ENCODE results near the gene CRAMP1.

CRAMP1 gene

GRCh38 chr16:1597154-1597553 is 15.0 kb upstream of the CRAMP1 start:
- no peaks in the 10 kb centered on the region for H3K4me1 ChIP-seq (ENCODE audit: control insufficient read depth, insufficient read depth, low read length, poor library complexity, severe bottlenecking)
- peaks cover 39% of the 10 kb centered on the region for H3K36me3 ChIP-seq (ENCODE audit: control insufficient read depth, insufficient read depth, low read length)
- no peak overlapping the region for H3K27ac ChIP-seq (ENCODE audit: low read depth, low read length, severe bottlenecking)
- WGBS, 2 experiments (ENCODE audit: insufficient coverage in 2 of 2) = 94 to 95% methylated on average over 12 of the region's 13 CpGs
- no peak overlapping the region for H3K4me3 ChIP-seq (ENCODE audit: extremely low read depth, insufficient read depth, low read length, poor library complexity, severe bottlenecking)
- H3K9me3 ChIP-seq (ENCODE audit: control insufficient read depth, low read length) = no peaks in the 10 kb centered on the region

GRCh38 chr16:1601031-1601430 is 11.1 kb upstream of the CRAMP1 start:
- WGBS, 2 experiments (ENCODE audit: insufficient coverage in 2 of 2) = 86 to 96% methylated on average over 4 to 6 of the region's 7 CpGs

GRCh38 chr16:1601489-1601888 is 10.7 kb upstream of the CRAMP1 start:
- WGBS, 2 experiments (ENCODE audit: insufficient coverage in 2 of 2) = 86 to 92% methylated on average over 2 of the region's 6 CpGs
- Histone ChIP-seq H3K36me3 (ENCODE audit: control insufficient read depth, insufficient read depth, low read length) (peaks cover 43% of the 10 kb centered on the region), H3K4me3 (ENCODE audit: extremely low read depth, insufficient read depth, low read length, poor library complexity, severe bottlenecking) (no peak overlapping the region), H3K4me1 (ENCODE audit: control insufficient read depth, insufficient read depth, low read length, poor library complexity, severe bottlenecking) (no peaks in the 10 kb centered on the region), H3K27ac (ENCODE audit: low read depth, low read length, severe bottlenecking) (no peak overlapping the region), H3K9me3 (ENCODE audit: control insufficient read depth, low read length) (no peaks in the 10 kb centered on the region)

More at GRCh38 chr16:1601031-1601430, 11.1 kb upstream of the CRAMP1 start:
- no peaks in the 10 kb centered on the region for H3K9me3 ChIP-seq (ENCODE audit: control insufficient read depth, low read length)
- peaks cover 41% of the 10 kb centered on the region for H3K36me3 ChIP-seq (ENCODE audit: control insufficient read depth, insufficient read depth, low read length)
- no peak overlapping the region for H3K4me3 ChIP-seq (ENCODE audit: extremely low read depth, insufficient read depth, low read length, poor library complexity, severe bottlenecking)
- H3K4me1 ChIP-seq (ENCODE audit: control insufficient read depth, insufficient read depth, low read length, poor library complexity, severe bottlenecking) = no peaks in the 10 kb centered on the region
- H3K27ac ChIP-seq (ENCODE audit: low read depth, low read length, severe bottlenecking) = no peak overlapping the region

- H3K27ac ChIP-seq (ENCODE audit: low read depth, low read length, severe bottlenecking) = no peak overlapping the region
- H3K36me3 ChIP-seq (ENCODE audit: control insufficient read depth, insufficient read depth, low read length) = peaks cover 42% of the 10 kb centered on the region
- H3K4me1 ChIP-seq (ENCODE audit: control insufficient read depth, insufficient read depth, low read length, poor library complexity, severe bottlenecking) = no peaks in the 10 kb centered on the region
- 95% methylated on average over 20 of the region's 20 CpGs for WGBS, 2 experiments (ENCODE audit: insufficient coverage in 2 of 2)
- H3K9me3 ChIP-seq (ENCODE audit: control insufficient read depth, low read length) = no peaks in the 10 kb centered on the region
- no peak overlapping the region for H3K4me3 ChIP-seq (ENCODE audit: extremely low read depth, insufficient read depth, low read length, poor library complexity, severe bottlenecking)
Observed at GRCh38 chr16:1602285-1602684, 9.9 kb upstream of the CRAMP1 start.

- peaks cover 6% of the 10 kb centered on the region for H3K4me1 ChIP-seq (ENCODE audit: control insufficient read depth, insufficient read depth, low read length, poor library complexity, severe bottlenecking)
- no peak overlapping the region for H3K4me3 ChIP-seq (ENCODE audit: extremely low read depth, insufficient read depth, low read length, poor library complexity, severe bottlenecking)
- no peak overlapping the region for H3K27ac ChIP-seq (ENCODE audit: low read depth, low read length, severe bottlenecking)
- peaks cover 16% of the 10 kb centered on the region for H3K36me3 ChIP-seq (ENCODE audit: control insufficient read depth, insufficient read depth, low read length)
- WGBS, 2 experiments (ENCODE audit: insufficient coverage in 2 of 2) = 95 to 98% methylated on average over 5 to 9 of the region's 10 CpGs
- H3K9me3 ChIP-seq (ENCODE audit: control insufficient read depth, low read length) = no peaks in the 10 kb centered on the region
Observed at GRCh38 chr16:1606774-1607173, 5.4 kb upstream of the CRAMP1 start.

- no peaks in the 10 kb centered on the region for H3K9me3 ChIP-seq (ENCODE audit: control insufficient read depth, low read length)
- WGBS, 2 experiments (ENCODE audit: insufficient coverage in 2 of 2) = 94% methylated on average over 2 to 5 of the region's 6 CpGs
- H3K4me1 ChIP-seq (ENCODE audit: control insufficient read depth, insufficient read depth, low read length, poor library complexity, severe bottlenecking) = peaks cover 6% of the 10 kb centered on the region
- no peak overlapping the region for H3K27ac ChIP-seq (ENCODE audit: low read depth, low read length, severe bottlenecking)
- H3K36me3 ChIP-seq (ENCODE audit: control insufficient read depth, insufficient read depth, low read length) = peaks cover 13% of the 10 kb centered on the region
- H3K4me3 ChIP-seq (ENCODE audit: extremely low read depth, insufficient read depth, low read length, poor library complexity, severe bottlenecking) = no peak overlapping the region
Observed at GRCh38 chr16:1607971-1608370, 4.2 kb upstream of the CRAMP1 start.

- WGBS, 2 experiments (ENCODE audit: insufficient coverage in 2 of 2) = 0 to 1% methylated on average over 84 to 85 of the region's 90 CpGs
- peaks cover 17% of the 10 kb centered on the region for H3K36me3 ChIP-seq (ENCODE audit: control insufficient read depth, insufficient read depth, low read length)
- peak overlapping the region; percentile 81 for H3K4me3 ChIP-seq (ENCODE audit: extremely low read depth, insufficient read depth, low read length, poor library complexity, severe bottlenecking)
- H3K9me3 ChIP-seq (ENCODE audit: control insufficient read depth, low read length) = no peaks in the 10 kb centered on the region
- H3K4me1 ChIP-seq (ENCODE audit: control insufficient read depth, insufficient read depth, low read length, poor library complexity, severe bottlenecking) = peaks cover 12% of the 10 kb centered on the region
- peak overlapping the region; percentile 89 for H3K27ac ChIP-seq (ENCODE audit: low read depth, low read length, severe bottlenecking)
Observed at GRCh38 chr16:1610071-1610898, 1.9 kb upstream of the CRAMP1 start.

GRCh38 chr16:1610899-1611632 is 1.1 kb upstream of the CRAMP1 start:
- WGBS, 2 experiments (ENCODE audit: insufficient coverage in 2 of 2) = 13 to 17% methylated on average over 49 to 56 of the region's 60 CpGs
- Histone ChIP-seq H3K4me3 (ENCODE audit: extremely low read depth, insufficient read depth, low read length, poor library complexity, severe bottlenecking) (peak overlapping the region; percentile 81), H3K27ac (ENCODE audit: low read depth, low read length, severe bottlenecking) (peak overlapping the region; percentile 89), H3K4me1 (ENCODE audit: control insufficient read depth, insufficient read depth, low read length, poor library complexity, severe bottlenecking) (peaks cover 20% of the 10 kb centered on the region), H3K36me3 (ENCODE audit: control insufficient read depth, insufficient read depth, low read length) (peaks cover 22% of the 10 kb centered on the region), H3K9me3 (ENCODE audit: control insufficient read depth, low read length) (no peaks in the 10 kb centered on the region)

- Histone ChIP-seq H3K4me3 (ENCODE audit: extremely low read depth, insufficient read depth, low read length, poor library complexity, severe bottlenecking) (peak overlapping the region; percentile 81), H3K4me1 (ENCODE audit: control insufficient read depth, insufficient read depth, low read length, poor library complexity, severe bottlenecking) (peaks cover 22% of the 10 kb centered on the region), H3K27ac (ENCODE audit: low read depth, low read length, severe bottlenecking) (no peak overlapping the region), H3K9me3 (ENCODE audit: control insufficient read depth, low read length) (no peaks in the 10 kb centered on the region), H3K36me3 (ENCODE audit: control insufficient read depth, insufficient read depth, low read length) (peaks cover 32% of the 10 kb centered on the region)
- 3 to 4% methylated on average over 17 of the region's 20 CpGs for WGBS, 2 experiments (ENCODE audit: insufficient coverage in 2 of 2)
Observed at GRCh38 chr16:1613211-1613622, 1.1 kb downstream of the CRAMP1 start.

- Histone ChIP-seq H3K36me3 (ENCODE audit: control insufficient read depth, insufficient read depth, low read length) (peaks cover 39% of the 10 kb centered on the region), H3K27ac (ENCODE audit: low read depth, low read length, severe bottlenecking) (no peak overlapping the region), H3K4me1 (ENCODE audit: control insufficient read depth, insufficient read depth, low read length, poor library complexity, severe bottlenecking) (peaks cover 21% of the 10 kb centered on the region), H3K9me3 (ENCODE audit: control insufficient read depth, low read length) (no peaks in the 10 kb centered on the region), H3K4me3 (ENCODE audit: extremely low read depth, insufficient read depth, low read length, poor library complexity, severe bottlenecking) (peak overlapping the region; percentile 81)
- WGBS, 2 experiments (ENCODE audit: insufficient coverage in 2 of 2) = 1 to 4% methylated on average over 14 to 57 of the region's 72 CpGs
Observed at GRCh38 chr16:1613728-1614455, 1.7 kb downstream of the CRAMP1 start.
